Trophoblast cell (in vitro differentiated cells and primary cell): ENCODE measurements around the gene C6orf141.

Source experiments
- DNase-seq, 2 donors: peaks; one replicate each; pipeline ENCODE4 v3.0.0-alpha.2; 2016
- H2AFZ ChIP-seq: 2 replicates; pipeline ENCODE4 v1.6.1; 2013; ENCODE audit warnings: low read length, moderate library complexity, mild to moderate bottlenecking; ENCODE audit not compliant: insufficient read depth, poor library complexity
- H2AK5ac ChIP-seq: 2 replicates; pipeline ENCODE4 v1.6.1; 2013; ENCODE audit warnings: mild to moderate bottlenecking, low read length
- H2BK120ac ChIP-seq: 2 replicates; pipeline ENCODE4 v1.6.1; 2013; ENCODE audit warnings: low read length, mild to moderate bottlenecking, moderate library complexity; ENCODE audit not compliant: insufficient read depth, poor library complexity
- H2BK12ac ChIP-seq: 2 replicates; pipeline ENCODE4 v1.6.1; 2013; ENCODE audit warnings: mild to moderate bottlenecking, low read length, moderate library complexity
- H2BK5ac ChIP-seq: 2 replicates; pipeline ENCODE4 v1.6.1; 2013; ENCODE audit warnings: low read length, low read depth, moderate library complexity, mild to moderate bottlenecking; ENCODE audit not compliant: poor library complexity
- H3K14ac ChIP-seq: 2 replicates; pipeline ENCODE4 v1.6.1; 2013; ENCODE audit warnings: mild to moderate bottlenecking, low read length
- H3K18ac ChIP-seq: 2 replicates; pipeline ENCODE4 v1.6.1; 2013; ENCODE audit warnings: mild to moderate bottlenecking, low read length
- H3K23ac ChIP-seq: 2 replicates; pipeline ENCODE4 v1.6.1; 2013; ENCODE audit warnings: low read length
- H3K27ac ChIP-seq: 2 replicates; pipeline ENCODE4 v1.5.1; 2013; ENCODE audit warnings: low read depth, mild to moderate bottlenecking, inconsistent platforms, low read length, moderate library complexity
- H3K27me3 ChIP-seq: 2 replicates; pipeline ENCODE4 v1.6.1; 2013; ENCODE audit warnings: inconsistent platforms, mild to moderate bottlenecking, low read length, moderate library complexity; ENCODE audit not compliant: insufficient read depth
- H3K36me3 ChIP-seq, 2 experiments: 1 replicate in 1 of 2; 2 replicates in 1 of 2; pipeline ENCODE4 v1.6.1; 2013; ENCODE audit warnings: low read length in 2 of 2, mild to moderate bottlenecking in 2 of 2, moderate library complexity in 1 of 2; ENCODE audit not compliant: insufficient read depth in 2 of 2, control insufficient read depth in 1 of 2
- H3K4ac ChIP-seq: 2 replicates; pipeline ENCODE4 v1.6.1; 2013; ENCODE audit warnings: low read depth, mild to moderate bottlenecking, low read length, moderate library complexity
- H3K4me1 ChIP-seq, 2 experiments: 1 replicate in 1 of 2; 2 replicates in 1 of 2; pipeline ENCODE4 v1.6.1; 2013; ENCODE audit warnings: low read length in 2 of 2, mild to moderate bottlenecking in 2 of 2, moderate library complexity in 1 of 2; ENCODE audit not compliant: insufficient read depth in 2 of 2, control insufficient read depth in 1 of 2
- H3K4me2 ChIP-seq: 2 replicates; pipeline ENCODE4 v1.6.1; 2013; ENCODE audit warnings: inconsistent platforms, mild to moderate bottlenecking, low read length, moderate library complexity
- H3K4me3 ChIP-seq: 2 replicates; pipeline ENCODE4 v1.5.1; 2013; ENCODE audit warnings: mild to moderate bottlenecking, low read depth, low read length, inconsistent platforms
- H3K79me1 ChIP-seq: one replicate; pipeline ENCODE4 v1.6.1; 2013; ENCODE audit warnings: low read length
- H3K79me2 ChIP-seq: 2 replicates; pipeline ENCODE4 v1.6.1; 2013; ENCODE audit warnings: low read length, mild to moderate bottlenecking; ENCODE audit not compliant: control insufficient read depth, insufficient read depth, poor library complexity
- H3K9ac ChIP-seq: 2 replicates; pipeline ENCODE4 v1.6.1; 2013; ENCODE audit warnings: mild to moderate bottlenecking, low read length
- H3K9me3 ChIP-seq: 2 replicates; pipeline ENCODE4 v1.6.1; 2013; ENCODE audit warnings: low read depth, mild to moderate bottlenecking, control low read depth, inconsistent platforms, low read length; ENCODE audit not compliant: insufficient read depth
- H4K12ac ChIP-seq: 2 replicates; pipeline ENCODE4 v1.6.1; 2013; ENCODE audit warnings: low read depth, mild to moderate bottlenecking, low read length, moderate library complexity
- H4K8ac ChIP-seq: 2 replicates; pipeline ENCODE4 v1.6.1; 2013; ENCODE audit warnings: low read depth, mild to moderate bottlenecking, low read length, moderate library complexity
- H4K91ac ChIP-seq: one replicate; pipeline ENCODE4 v1.6.1; 2013; ENCODE audit warnings: low read depth, mild to moderate bottlenecking, low read length, moderate library complexity
- WGBS: extraction: QIAGEN DNeasy Blood & Tissue Kit; methylation state at CpG from one replicate; pipeline ENCODE4 v1.1.7; 2013; ENCODE audit warnings: missing lambda C conversion rate; ENCODE audit not compliant: insufficient read length, insufficient coverage; ENCODE audit errors: extremely low coverage; 5-methylcytosine and 5-hydroxymethylcytosine counted together

C6orf141 gene

DNA sequence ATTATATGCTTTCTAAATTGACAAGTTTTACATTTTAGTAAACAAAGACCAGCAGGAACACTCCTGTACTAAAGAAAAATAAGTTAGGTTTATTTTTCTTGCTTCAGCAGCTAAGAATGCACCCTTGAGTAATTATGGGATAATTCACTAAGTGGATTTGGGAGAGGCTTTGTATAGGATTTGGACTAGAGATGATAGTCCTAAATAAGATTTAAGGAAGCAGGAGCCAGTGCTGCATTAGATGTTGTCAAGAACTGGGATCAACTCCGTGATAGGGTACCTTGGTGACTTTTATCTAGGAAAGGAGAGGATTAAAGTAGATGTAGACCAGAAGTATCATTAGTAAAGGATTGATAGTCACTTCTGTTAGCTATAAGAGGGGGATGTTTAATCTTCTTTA, 4.1 kb upstream of the C6orf141 start:
- H3K4ac ChIP-seq: no peak overlapping the region
- peaks cover 0 to 8% of the 10 kb centered on the region in 2 experiments for H3K4me1 ChIP-seq
- no CpG with 5 or more reads among the region's 1 CpG for WGBS
- no peak overlapping the region for H2AK5ac ChIP-seq
- no peaks in the 10 kb centered on the region for H3K36me3 ChIP-seq
- H3K79me2 ChIP-seq: no peaks in the 10 kb centered on the region
- H4K91ac ChIP-seq: no peak overlapping the region
- H2BK5ac ChIP-seq: no peak overlapping the region
- no peak overlapping the region for H2BK120ac ChIP-seq
- no peak overlapping the region for H2BK12ac ChIP-seq
- DNase-seq: no peak
- H3K27me3 ChIP-seq: no peaks in the 10 kb centered on the region
- no peak overlapping the region for H3K9ac ChIP-seq
- no peak overlapping the region for H2AFZ ChIP-seq
- no peak overlapping the region for H3K14ac ChIP-seq
- H3K27ac ChIP-seq: no peak overlapping the region
- H3K23ac ChIP-seq: no peak overlapping the region
- no peak overlapping the region for H3K18ac ChIP-seq
- no peak overlapping the region for H3K4me3 ChIP-seq
- peaks cover 2% of the 10 kb centered on the region for H3K9me3 ChIP-seq
- H3K79me1 ChIP-seq: no peaks in the 10 kb centered on the region
- no peak overlapping the region for H3K4me2 ChIP-seq
- H4K8ac ChIP-seq: no peak overlapping the region
- H4K12ac ChIP-seq: no peak overlapping the region

GRCh38 chr6:49548613-49549304, 1.7 kb upstream of the C6orf141 start:
- Histone ChIP-seq H3K4me3 (no peak overlapping the region), H2BK12ac (no peak overlapping the region), H2BK5ac (no peak overlapping the region), H2BK120ac (no peak overlapping the region), H4K8ac (no peak overlapping the region), H3K4ac (no peak overlapping the region), H3K27ac (no peak overlapping the region), H3K23ac (no peak overlapping the region), H3K9ac (no peak overlapping the region), H3K4me1 (peaks cover 0 to 8% of the 10 kb centered on the region in 2 experiments), H4K12ac (no peak overlapping the region), H3K79me2 (no peaks in the 10 kb centered on the region), H2AFZ (no peak overlapping the region), H3K14ac (no peak overlapping the region), H3K27me3 (no peaks in the 10 kb centered on the region), H2AK5ac (no peak overlapping the region), H3K79me1 (no peaks in the 10 kb centered on the region), H3K4me2 (no peak overlapping the region), H3K18ac (no peak overlapping the region), H4K91ac (no peak overlapping the region), H3K36me3 (no peaks in the 10 kb centered on the region), H3K9me3 (peaks cover 2% of the 10 kb centered on the region)
- no CpG with 5 or more reads among the region's 5 CpGs for WGBS
- DNase-seq: no peak

DNA sequence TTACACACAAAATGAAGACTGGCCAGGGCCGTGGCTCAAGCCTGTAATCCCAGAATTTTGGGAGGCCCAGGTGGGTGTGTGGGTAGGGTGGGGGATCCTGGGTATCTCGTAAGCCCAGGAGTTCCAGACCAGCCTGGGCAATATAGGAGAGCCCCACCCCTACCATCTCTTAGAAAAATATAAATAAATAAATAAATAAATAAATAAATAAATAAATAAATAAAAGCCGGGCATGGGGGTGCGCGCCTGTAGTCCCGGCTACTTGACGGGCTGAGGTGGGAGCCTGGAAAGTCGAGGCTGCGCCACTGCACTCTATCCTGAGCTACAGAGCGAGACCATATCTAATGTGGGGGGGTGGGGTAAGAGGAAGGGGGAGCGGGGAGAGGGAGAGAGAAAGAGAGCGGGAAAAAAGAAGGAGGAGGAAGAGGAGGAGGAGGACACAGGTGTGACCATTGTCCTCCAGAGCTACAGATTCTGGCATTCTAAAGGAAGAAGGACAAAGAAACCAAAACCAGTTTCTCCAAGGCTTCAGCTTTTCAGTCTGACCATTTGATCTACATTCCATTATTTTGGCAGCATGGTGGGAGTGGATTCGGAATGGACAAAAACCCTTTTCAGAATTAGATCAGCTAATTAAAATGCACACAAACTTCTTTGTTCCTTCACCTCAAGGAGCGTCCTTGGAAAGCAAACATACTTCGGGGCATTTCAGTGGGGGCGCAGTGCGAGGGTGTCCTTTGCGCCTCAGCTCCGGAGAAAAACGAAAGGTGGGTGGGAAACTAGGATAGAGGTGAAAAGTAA, 577 bp upstream of the C6orf141 start:
- Histone ChIP-seq H3K4me3 (no peak overlapping the region), H3K79me1 (no peaks in the 10 kb centered on the region), H3K4ac (no peak overlapping the region), H2AK5ac (no peak overlapping the region), H3K27ac (no peak overlapping the region), H3K79me2 (no peaks in the 10 kb centered on the region), H4K12ac (no peak overlapping the region), H3K9ac (no peak overlapping the region), H2BK120ac (no peak overlapping the region), H2AFZ (no peak overlapping the region), H3K4me2 (peak overlapping the region; percentile 88), H3K23ac (no peak overlapping the region), H3K9me3 (peaks cover 2% of the 10 kb centered on the region), H3K27me3 (no peaks in the 10 kb centered on the region), H3K18ac (no peak overlapping the region), H4K91ac (no peak overlapping the region), H3K4me1 (peaks cover 0 to 8% of the 10 kb centered on the region in 2 experiments), H4K8ac (no peak overlapping the region), H2BK12ac (no peak overlapping the region), H3K14ac (no peak overlapping the region), H2BK5ac (no peak overlapping the region), H3K36me3 (no peaks in the 10 kb centered on the region)
- WGBS: no CpG with 5 or more reads among the region's 20 CpGs
- peak in 1 of 2 donors; percentile 16 for DNase-seq

DNA sequence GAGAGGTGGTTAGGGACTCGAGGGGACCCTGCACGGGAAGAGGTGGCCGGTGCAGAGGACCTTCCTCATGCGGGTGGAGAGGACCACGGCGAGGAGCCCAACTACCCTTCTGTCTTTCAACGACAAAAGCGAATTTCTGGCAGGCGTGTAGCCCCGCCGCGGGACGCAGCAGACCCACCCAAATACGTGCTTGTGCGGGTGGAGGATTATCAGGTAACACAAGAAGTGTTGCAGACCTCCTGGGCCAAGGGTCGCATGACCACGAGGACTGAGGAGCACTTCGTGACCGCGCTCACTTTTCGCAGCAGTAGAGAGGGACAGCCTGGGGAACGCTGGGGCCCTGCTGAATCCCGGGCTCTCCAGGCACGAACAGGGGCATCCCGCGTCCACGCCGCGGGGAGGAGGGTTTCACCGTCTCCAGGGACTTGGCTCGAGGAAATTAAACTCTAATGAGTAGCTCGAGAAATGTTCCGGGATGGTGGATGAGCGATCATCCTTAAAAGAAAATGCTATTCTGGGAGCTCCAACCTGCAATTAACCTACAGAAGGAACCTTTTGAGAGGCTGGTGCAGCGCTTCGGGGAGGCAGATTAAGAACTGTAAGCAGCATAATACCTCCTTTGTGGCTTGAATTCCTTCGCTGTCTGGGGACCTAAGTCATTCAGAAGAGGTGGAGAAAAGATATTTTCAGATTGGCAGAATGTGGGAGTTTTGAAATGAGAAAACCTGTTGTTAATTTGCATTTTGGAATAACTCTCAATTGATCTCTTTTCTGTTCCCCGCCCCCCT, 804 bp downstream of the C6orf141 start:
- Histone ChIP-seq H3K4me2 (peak overlapping the region; percentile 88), H2BK12ac (no peak overlapping the region), H2AK5ac (no peak overlapping the region), H3K27ac (no peak overlapping the region), H4K12ac (no peak overlapping the region), H3K79me1 (no peaks in the 10 kb centered on the region), H2AFZ (no peak overlapping the region), H4K8ac (no peak overlapping the region), H3K79me2 (no peaks in the 10 kb centered on the region), H3K36me3 (no peaks in the 10 kb centered on the region), H3K9me3 (peaks cover 2% of the 10 kb centered on the region), H3K23ac (no peak overlapping the region), H3K4me1 (peaks cover 0 to 8% of the 10 kb centered on the region in 2 experiments), H3K18ac (no peak overlapping the region), H3K27me3 (no peaks in the 10 kb centered on the region), H2BK5ac (no peak overlapping the region), H3K4ac (no peak overlapping the region), H4K91ac (no peak overlapping the region), H3K9ac (peak overlapping the region; percentile 63), H3K4me3 (peak overlapping the region; percentile 65), H2BK120ac (no peak overlapping the region), H3K14ac (no peak overlapping the region)
- DNase-seq: peak in 1 of 2 donors; percentile 31
- WGBS: no CpG with 5 or more reads among the region's 38 CpGs
